ENCODE data around the gene MTAP.

GRCh38 chr9:21761309-21761901, 41.0 kb upstream of the MTAP start:
- no peak for TF ChIP-seq MAX (IDR thresholded peaks at IDR 0.05)
- TF ChIP-seq, protein P1, sequence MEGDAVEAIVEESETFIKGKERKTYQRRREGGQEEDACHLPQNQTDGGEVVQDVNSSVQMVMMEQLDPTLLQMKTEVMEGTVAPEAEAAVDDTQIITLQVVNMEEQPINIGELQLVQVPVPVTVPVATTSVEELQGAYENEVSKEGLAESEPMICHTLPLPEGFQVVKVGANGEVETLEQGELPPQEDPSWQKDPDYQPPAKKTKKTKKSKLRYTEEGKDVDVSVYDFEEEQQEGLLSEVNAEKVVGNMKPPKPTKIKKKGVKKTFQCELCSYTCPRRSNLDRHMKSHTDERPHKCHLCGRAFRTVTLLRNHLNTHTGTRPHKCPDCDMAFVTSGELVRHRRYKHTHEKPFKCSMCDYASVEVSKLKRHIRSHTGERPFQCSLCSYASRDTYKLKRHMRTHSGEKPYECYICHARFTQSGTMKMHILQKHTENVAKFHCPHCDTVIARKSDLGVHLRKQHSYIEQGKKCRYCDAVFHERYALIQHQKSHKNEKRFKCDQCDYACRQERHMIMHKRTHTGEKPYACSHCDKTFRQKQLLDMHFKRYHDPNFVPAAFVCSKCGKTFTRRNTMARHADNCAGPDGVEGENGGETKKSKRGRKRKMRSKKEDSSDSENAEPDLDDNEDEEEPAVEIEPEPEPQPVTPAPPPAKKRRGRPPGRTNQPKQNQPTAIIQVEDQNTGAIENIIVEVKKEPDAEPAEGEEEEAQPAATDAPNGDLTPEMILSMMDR (IDR thresholded peaks at IDR 0.05; ENCODE audit: low read depth, low read length, missing input control), result no peak
